HCT116 (cell line): Measurements from ENCODE around the gene PELO. TPM values are rescaled to one million over a fixed set of nuclear protein-coding genes. Genes with fewer than 3 reads are reported as not detected.

Experiments
- ATAC-seq: fragments of 200-7000 bp; cut with Tn5 transposase; 2 replicates; pipeline ENCODE4 v1.9.1; 2020; ENCODE audit warnings: mild to moderate bottlenecking, moderate library complexity
- BruUV-seq: library from RNA; stranded (reverse); fragments of 400-500 nt; replicated peaks from 2 replicates; lab custom pipeline; 2021; lab: Mats Ljungman, UMichigan
- CTCF ChIA-PET: fragments of 300-600 bp; sonication (Branson Sonifier 250); formaldehyde crosslinking; loops from one replicate; lab custom pipeline; 2021; ENCODE audit warnings: antibody characterized with exemption; lab: Charles Lee
- POLR2A ChIA-PET: fragments of 300-600, 350-600 bp; sonication (Branson Sonifier 250); formaldehyde crosslinking; loops from one replicate; lab custom pipeline; 2021; ENCODE audit warnings: antibody characterized with exemption; lab: Charles Lee
- RAD21 ChIA-PET, 2 experiments: fragments of 300-600 bp; sonication (Branson Sonifier 250); formaldehyde crosslinking; loops; one replicate each; lab custom pipeline; 2023; ENCODE audit warnings: low total read pairs in 2 of 2; ENCODE audit not compliant: uncharacterized antibody in 2 of 2, unreplicated experiment in 2 of 2, low non-redundant PET in 1 of 2; lab: Charles Lee
- DNase-seq: peaks from one replicate; pipeline ENCODE4 v3.0.0-alpha.2; 2010; ENCODE audit warnings: low read depth, low spot score
- H2AFZ ChIP-seq: fragments of 200-600 bp; shearing (Covaris generic), sonication (generic); 2 replicates; pipeline ENCODE4 v1.6.1; 2017; ENCODE audit warnings: low read depth, mixed run types, mixed read lengths, antibody characterized with exemption, low read length; ENCODE audit not compliant: poor library complexity, severe bottlenecking
- H3K27ac ChIP-seq: 2 replicates; pipeline ENCODE4 v1.5.1; 2012; ENCODE audit warnings: low read depth, low read length
- H3K27me3 ChIP-seq: fragments of 200-600 bp; sonication (generic); 2 replicates; pipeline ENCODE4 v1.6.1; 2016; ENCODE audit warnings: mixed run types, low read length, mixed read lengths; ENCODE audit not compliant: insufficient read depth
- H3K36me3 ChIP-seq, 2 experiments: fragments of 200-500 bp in 1 of 2; fragments of 200-600 bp in 1 of 2; sonication (Bioruptor generic) in 1 of 2; sonication (generic) in 1 of 2; 2 replicates each; pipeline versions ENCODE4 v1.5.1 to v1.6.1; 2014 to 2016; ENCODE audit warnings: low read length in 2 of 2, inconsistent platforms in 1 of 2, mixed read lengths in 1 of 2, mixed run types in 1 of 2; ENCODE audit not compliant: insufficient read depth in 2 of 2, control insufficient read depth in 1 of 2
- H3K4me1 ChIP-seq, 2 experiments: fragments of 200-600 bp in 1 of 2; sonication (generic) in 1 of 2; 2 replicates each; pipeline versions ENCODE4 v1.5.1 to v1.6.1; 2012 to 2017; ENCODE audit warnings: low read length in 2 of 2, inconsistent platforms in 1 of 2, mild to moderate bottlenecking in 1 of 2, mixed read lengths in 1 of 2, mixed run types in 1 of 2, moderate library complexity in 1 of 2; ENCODE audit not compliant: insufficient read depth in 2 of 2, control insufficient read depth in 1 of 2
- H3K4me2 ChIP-seq: fragments of 200-600 bp; sonication (generic); 2 replicates; pipeline ENCODE4 v1.6.1; 2017; ENCODE audit warnings: mixed run types, low read length, mixed read lengths
- H3K4me3 ChIP-seq, 2 experiments: fragments of 200-600 bp in 1 of 2; sonication (generic) in 1 of 2; replicated peaks in 1 of 2; 2 replicates each; pipeline ENCODE4 v1.5.1; 2011 to 2016; ENCODE audit warnings: low read length in 2 of 2, control low read depth in 1 of 2, low read depth in 1 of 2, mild to moderate bottlenecking in 1 of 2, mixed read lengths in 1 of 2, mixed run types in 1 of 2
- H3K79me2 ChIP-seq: fragments of 200-600 bp; sonication (generic); 2 replicates; pipeline ENCODE4 v1.6.1; 2017; ENCODE audit warnings: mild to moderate bottlenecking, mixed run types, low read length, moderate library complexity, mixed read lengths; ENCODE audit not compliant: insufficient read depth
- H3K9ac ChIP-seq: fragments of 200-600 bp; sonication (generic); 2 replicates; pipeline ENCODE4 v1.6.1; 2016; ENCODE audit warnings: low read length, mixed read lengths
- H3K9me2 ChIP-seq: fragments of 200-600 bp; sonication (generic), shearing (Covaris generic); 2 replicates; pipeline ENCODE4 v1.6.1; 2017; ENCODE audit warnings: mixed run types, mild to moderate bottlenecking, moderate library complexity; ENCODE audit not compliant: insufficient read depth
- H3K9me3 ChIP-seq, 2 experiments: fragments of 200-500 bp in 1 of 2; fragments of 200-600 bp in 1 of 2; sonication (Bioruptor generic) in 1 of 2; sonication (generic) in 1 of 2; 2 replicates each; pipeline ENCODE4 v1.6.1; 2014 to 2017; ENCODE audit warnings: low read length in 2 of 2, mixed read lengths in 2 of 2, inconsistent platforms in 1 of 2, low read depth in 1 of 2, mild to moderate bottlenecking in 1 of 2, mixed run types in 1 of 2, moderate library complexity in 1 of 2; ENCODE audit not compliant: control insufficient read depth in 1 of 2, insufficient read depth in 1 of 2
- H4K20me1 ChIP-seq: fragments of 200-600 bp; sonication (generic), shearing (Covaris generic); 2 replicates; pipeline ENCODE4 v1.6.1; 2017; ENCODE audit warnings: mixed run types, mild to moderate bottlenecking, moderate library complexity; ENCODE audit not compliant: insufficient read depth
- EGR1 ChIP-seq: IDR thresholded peaks from 2 replicates; pipeline ENCODE4 v1.6.1; 2012; ENCODE audit warnings: low read depth
- POLR2A ChIP-seq: IDR thresholded peaks from 2 replicates; pipeline ENCODE4 v1.7.0; 2011; ENCODE audit warnings: borderline replicate concordance; ENCODE audit not compliant: insufficient read depth, insufficient read length; ENCODE audit errors: extremely low read depth
- POLR2AphosphoS5 ChIP-seq: IDR thresholded peaks from 2 replicates; pipeline ENCODE4 v1.6.1; 2011; ENCODE audit warnings: mild to moderate bottlenecking, low read depth, low read length, moderate library complexity
- SIN3A ChIP-seq: IDR thresholded peaks from 2 replicates; pipeline ENCODE4 v1.6.1; 2012; ENCODE audit warnings: low read depth
- SP1 ChIP-seq: IDR thresholded peaks from 2 replicates; pipeline ENCODE4 v1.6.1; 2012; ENCODE audit warnings: low read depth
- YY1 ChIP-seq: IDR thresholded peaks from 2 replicates; pipeline ENCODE4 v1.6.1; 2011; ENCODE audit warnings: low read length, low read depth, moderate library complexity, mild to moderate bottlenecking; ENCODE audit not compliant: insufficient replicate concordance; ENCODE audit errors: extremely low read depth
- ZFX ChIP-seq: fragments of 450-650 bp; IDR thresholded peaks from 2 replicates; pipeline ENCODE4 v1.6.1; 2017
- intact Hi-C: fragments of 100-400 bp; cut with micrococcal nuclease; formaldehyde crosslinking; loops from 2 replicates; pipeline ENCODE4 v1.10.0; 2022
- total RNA-seq: library from RNA; stranded (reverse); gene quantifications from one replicate; pipeline ENCODE4 v1.2.1, GENCODE V29; 2021; ENCODE audit not compliant: unreplicated experiment
- TF ChIP-seq, protein P1 (sequence below): IDR thresholded peaks from 2 replicates; pipeline ENCODE4 v1.6.1; 2012

The PELO gene
- total RNA-seq, 1 experiment from 2014 or later, result 16.5 TPM

DNA sequence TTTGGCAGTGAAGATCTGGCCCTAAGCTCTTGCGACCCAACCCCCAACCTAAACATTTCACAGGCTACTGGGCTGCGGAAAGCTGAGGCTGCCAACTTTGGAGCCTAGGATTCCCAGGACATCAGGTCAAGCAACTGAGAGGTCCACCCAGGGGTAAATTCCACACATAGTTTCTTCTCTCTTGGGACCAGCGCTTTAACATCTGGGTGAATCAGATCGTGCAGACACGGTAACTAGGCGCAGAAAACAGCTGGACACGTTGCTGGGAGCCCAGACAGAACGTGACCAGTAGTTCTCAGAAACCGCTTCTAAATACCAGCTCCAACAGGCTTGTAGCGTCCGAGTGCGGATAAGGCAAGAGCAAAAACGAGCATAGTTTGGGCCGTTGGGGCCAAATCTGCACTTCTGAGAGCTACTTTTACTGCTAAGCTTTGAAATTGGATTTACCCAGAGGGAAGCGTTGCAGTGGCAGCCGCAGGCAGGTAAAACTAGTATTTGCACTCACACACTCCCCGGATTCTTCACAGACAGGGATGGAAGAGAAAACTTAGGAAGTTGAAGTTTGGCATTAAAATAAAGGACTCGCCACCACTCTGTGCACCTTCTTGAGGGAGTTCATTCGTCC is 11.8 kb downstream of the PELO start:
- Histone ChIP-seq H3K36me3 (peaks cover 16 to 27% of the 10 kb centered on the region in 2 experiments), H3K79me2 (peaks cover 44% of the 10 kb centered on the region), H3K4me3 (peak overlapping the region; percentile 89 to 93), H3K9ac (peak overlapping the region; percentile 96), H3K9me2 (no peaks in the 10 kb centered on the region), H3K27ac (peak overlapping the region; percentile 85), H3K9me3 (no peaks in the 10 kb centered on the region), H4K20me1 (peaks cover 4% of the 10 kb centered on the region; the same call in 1 of the 2 replicates), H2AFZ (peak overlapping the region; percentile 75), H3K4me2 (peak overlapping the region; percentile 98), H3K4me1 (peaks cover 6 to 27% of the 10 kb centered on the region in 2 experiments; a peak in 3 of 4 replicates), H3K27me3 (no peaks in the 10 kb centered on the region)
- ChIA-PET POLR2A (interaction anchor here (0.7 to 1.6 kb wide), 5 partner anchors 10 to 116 kb away, joined by 3 to 7 read pairs (median 3); partner anchors contain the start of genes ITGA1 and PELO), CTCF (interaction anchor here (1.1 to 2.0 kb wide), 3 partner anchors 10 to 118 kb away, joined by 3 to 15 read pairs (median 5); no protein-coding TSS in a partner anchor), RAD21 (no interaction called here)
- ATAC-seq, result peak; percentile 26
- no peak for DNase-seq
- intact Hi-C loops, result no loop called here
- TF ChIP-seq POLR2AphosphoS5 (no peak), POLR2A (peak; percentile 68)
- TF ChIP-seq, protein P1, sequence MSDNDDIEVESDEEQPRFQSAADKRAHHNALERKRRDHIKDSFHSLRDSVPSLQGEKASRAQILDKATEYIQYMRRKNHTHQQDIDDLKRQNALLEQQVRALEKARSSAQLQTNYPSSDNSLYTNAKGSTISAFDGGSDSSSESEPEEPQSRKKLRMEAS, result peak; percentile 37; the same call in 1 of the 2 replicates
- TSS peak; percentile 89 for BruUV-seq

DNA sequence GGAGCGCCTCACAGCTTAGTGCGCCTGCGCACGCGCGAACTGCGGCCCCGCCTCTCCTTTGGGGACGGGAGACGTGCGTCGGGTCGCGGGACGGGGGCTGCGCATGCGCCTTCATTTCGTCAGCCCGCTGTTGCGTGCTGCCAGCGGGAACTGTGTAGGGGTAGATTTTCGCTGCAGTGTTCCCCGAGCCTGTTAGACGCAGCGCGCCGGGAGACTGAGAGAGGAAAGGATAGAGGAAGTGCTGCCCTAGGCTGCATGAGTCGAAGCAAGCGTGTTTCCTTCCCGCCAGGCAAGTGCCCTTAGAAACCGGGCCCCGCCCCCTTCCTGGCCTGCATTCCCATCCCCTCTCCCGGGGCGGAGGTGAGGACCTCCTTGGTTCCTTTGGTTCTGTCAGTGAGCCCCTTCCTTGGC is 12.3 kb downstream of the PELO start:
- peak overlapping the region; percentile 85 for H3K27ac ChIP-seq
- ChIA-PET POLR2A (interaction anchor here (0.7 to 1.6 kb wide), 5 partner anchors 10 to 115 kb away, joined by 3 to 7 read pairs (median 3); partner anchors contain the start of genes ITGA1 and PELO), CTCF (interaction anchor here (1.1 to 2.0 kb wide), 3 partner anchors 10 to 118 kb away, joined by 3 to 15 read pairs (median 5); no protein-coding TSS in a partner anchor)
- TF ChIP-seq YY1 (no peak), ZFX (no peak), EGR1 (no peak), POLR2A (peak; percentile 45), POLR2AphosphoS5 (peak; percentile 91), SP1 (peak; percentile 34; the same call in 1 of the 2 replicates), SIN3A (peak; percentile 67; the same call in 1 of the 2 replicates)
- TF ChIP-seq, protein P1, result peak; percentile 43; the same call in 1 of the 2 replicates
- TF ChIP-seq, all 23 proteins: peak for 5
- Histone ChIP-seq H3K4me1 (peaks cover 6 to 27% of the 10 kb centered on the region in 2 experiments; a peak in 3 of 4 replicates), H2AFZ (no peak overlapping the region), H3K4me2 (peak overlapping the region; percentile 98), H4K20me1 (peaks cover 4% of the 10 kb centered on the region; the same call in 1 of the 2 replicates), H3K4me3 (peak overlapping the region; percentile 89 to 93), H3K9me3 (no peaks in the 10 kb centered on the region), H3K9ac (peak overlapping the region; percentile 96), H3K9me2 (no peaks in the 10 kb centered on the region), H3K36me3 (peaks cover 16 to 29% of the 10 kb centered on the region in 2 experiments), H3K79me2 (peaks cover 47% of the 10 kb centered on the region), H3K27me3 (no peaks in the 10 kb centered on the region)
- ATAC-seq (peak; percentile 87), DNase-seq (peak; percentile 83)
- RAD21 ChIA-PET, result no interaction called here
- intact Hi-C loops, result loop anchor here (1.0 kb wide), 1 partner anchor 187 kb away; no protein-coding TSS in a partner anchor
- BruUV-seq, result no TSS peak
